DMS79 treated with DMSO at 0.1 percent for 48 hours (cell line): ENCODE data around the gene ULK4.
"Not testable (repeated sequence)": the region's sequence is repeated elsewhere in the genome, so short reads cannot be mapped to it uniquely, and the experiment has no call there.

Experiments
- DNase-seq: peaks from one replicate; lab custom pipeline; 2025; lab: John Stamatoyannopoulos, UW

Gene ULK4

GRCh38 chr3:41768363-41768762, 193.5 kb downstream of the ULK4 start:
- no peak for DNase-seq

GRCh38 chr3:41762867-41763266, 199.0 kb downstream of the ULK4 start:
- DNase-seq: not testable (repeated sequence)

- DNase-seq: no peak
Observed at GRCh38 chr3:41753651-41754050, 208.3 kb downstream of the ULK4 start.

- no peak for DNase-seq
Observed at GRCh38 chr3:41751597-41751996, 210.3 kb downstream of the ULK4 start.

GRCh38 chr3:41749988-41750387, 211.9 kb downstream of the ULK4 start:
- no peak for DNase-seq

GRCh38 chr3:41746215-41746614, 215.7 kb downstream of the ULK4 start:
- no peak for DNase-seq

- DNase-seq: no peak
Observed at GRCh38 chr3:41742121-41742520, 219.8 kb downstream of the ULK4 start.

- DNase-seq: no peak
Observed at GRCh38 chr3:41740374-41740886, 221.5 kb downstream of the ULK4 start.

- no peak for DNase-seq
Observed at GRCh38 chr3:41726891-41727290, 235.0 kb downstream of the ULK4 start.

- DNase-seq: no peak
Observed at GRCh38 chr3:41717641-41718040, 244.3 kb downstream of the ULK4 start.

GRCh38 chr3:41716471-41716870, 245.4 kb downstream of the ULK4 start:
- no peak for DNase-seq

GRCh38 chr3:41715376-41715775, 246.5 kb downstream of the ULK4 start:
- DNase-seq: peak; percentile 6

- no peak for DNase-seq
Observed at GRCh38 chr3:41711651-41712050, 250.3 kb downstream of the ULK4 start.

GRCh38 chr3:41710646-41711388, 251.1 kb downstream of the ULK4 start:
- no peak for DNase-seq

GRCh38 chr3:41709213-41709612, 252.7 kb downstream of the ULK4 start:
- not testable (repeated sequence) for DNase-seq

- no peak for DNase-seq
Observed at GRCh38 chr3:41708176-41708575, 253.7 kb downstream of the ULK4 start.

GRCh38 chr3:41705893-41706292, 256.0 kb downstream of the ULK4 start:
- DNase-seq: no peak

- DNase-seq: no peak
Observed at GRCh38 chr3:41701191-41701698, 260.7 kb downstream of the ULK4 start.

GRCh38 chr3:41700155-41700554, 261.7 kb downstream of the ULK4 start:
- no peak for DNase-seq

- DNase-seq: no peak
Observed at GRCh38 chr3:41698898-41699297, 263.0 kb downstream of the ULK4 start.

GRCh38 chr3:41697702-41698101, 264.2 kb downstream of the ULK4 start:
- DNase-seq: no peak

GRCh38 chr3:41695806-41696205, 266.1 kb downstream of the ULK4 start:
- DNase-seq: not testable (repeated sequence)

- no peak for DNase-seq
Observed at GRCh38 chr3:41693799-41694198, 268.1 kb downstream of the ULK4 start.
